CD4-positive, alpha-beta T cell treated with Interleukin-6 at 100 ng/mL for 8 hours (primary cell): ENCODE measurements around the gene LSAMP.

Experiments used
- DNase-seq: peaks from one replicate; pipeline ENCODE4 v3.0.0-alpha.2; 2020; ENCODE audit warnings: mixed read lengths, low spot score

LSAMP gene

GRCh38 chr3:116291141-116291540 lies 154.1 kb downstream of the LSAMP start:
- no peak for DNase-seq

- DNase-seq, result no peak
Observed at GRCh38 chr3:116288485-116288884, 156.8 kb downstream of the LSAMP start.

- DNase-seq, result no peak
Observed at GRCh38 chr3:116285781-116286421, 159.4 kb downstream of the LSAMP start.

GRCh38 chr3:116281313-116282143 lies 163.8 kb downstream of the LSAMP start:
- no peak for DNase-seq

GRCh38 chr3:116280130-116280740 lies 165.1 kb downstream of the LSAMP start:
- DNase-seq, result no peak

- DNase-seq, result no peak
Observed at GRCh38 chr3:116276675-116277074, 168.6 kb downstream of the LSAMP start.

- no peak for DNase-seq
Observed at GRCh38 chr3:116270056-116270455, 175.2 kb downstream of the LSAMP start.

GRCh38 chr3:116267116-116267515 lies 178.2 kb downstream of the LSAMP start:
- no peak for DNase-seq

- no peak for DNase-seq
Observed at GRCh38 chr3:116265976-116266584, 179.2 kb downstream of the LSAMP start.

- DNase-seq, result no peak
Observed at GRCh38 chr3:116265320-116265695, 180.0 kb downstream of the LSAMP start.

- no peak for DNase-seq
Observed at GRCh38 chr3:116264546-116265319, 180.6 kb downstream of the LSAMP start.

GRCh38 chr3:116263842-116264545 lies 181.3 kb downstream of the LSAMP start:
- DNase-seq, result no peak

GRCh38 chr3:116260491-116260890 lies 184.8 kb downstream of the LSAMP start:
- DNase-seq, result no peak

GRCh38 chr3:116259984-116260383 lies 185.3 kb downstream of the LSAMP start:
- no peak for DNase-seq

- DNase-seq, result no peak
Observed at GRCh38 chr3:116256843-116257485, 188.3 kb downstream of the LSAMP start.

GRCh38 chr3:116254541-116254940 lies 190.7 kb downstream of the LSAMP start:
- no peak for DNase-seq

GRCh38 chr3:116253511-116253910 lies 191.8 kb downstream of the LSAMP start:
- DNase-seq, result no peak

GRCh38 chr3:116247605-116248004 lies 197.7 kb downstream of the LSAMP start:
- no peak for DNase-seq

- no peak for DNase-seq
Observed at GRCh38 chr3:116246406-116246980, 198.8 kb downstream of the LSAMP start.

- DNase-seq, result no peak
Observed at GRCh38 chr3:116242825-116243224, 202.5 kb downstream of the LSAMP start.
